SKM-1 treated with dmso at 0.1 percent for 144 hours (cell line): Measurements from ENCODE around the gene THEM4.

Source experiments
- DNase-seq: peaks from one replicate; lab custom pipeline; 2025; ENCODE audit not compliant: unreplicated experiment; lab: John Stamatoyannopoulos, UW

Gene THEM4

GRCh38 chr1:151839082-151839412 is 70.3 kb downstream of the THEM4 start:
- DNase-seq: no peak

- DNase-seq: no peak
These were observed 70.9 kb downstream of the THEM4 start for GRCh38 chr1:151838222-151839081.

GRCh38 chr1:151837884-151838221 is 71.5 kb downstream of the THEM4 start:
- DNase-seq: no peak

- DNase-seq: no peak
These were observed 72.1 kb downstream of the THEM4 start for GRCh38 chr1:151837197-151837596.

- no peak for DNase-seq
These were observed 73.7 kb downstream of the THEM4 start for GRCh38 chr1:151835596-151835995.

- no peak for DNase-seq
These were observed 75.1 kb downstream of the THEM4 start for GRCh38 chr1:151834239-151834638.

GRCh38 chr1:151833172-151833900 is 76.0 kb downstream of the THEM4 start:
- DNase-seq: no peak

- DNase-seq: no peak
These were observed 76.9 kb downstream of the THEM4 start for GRCh38 chr1:151832318-151832980.

GRCh38 chr1:151831605-151832004 is 77.7 kb downstream of the THEM4 start, which contains the start of gene RORC:
Gene RORC (minus strand): TSS chr1:151831802. CDS start chr1:151831764, 38 bp downstream.
- no peak for DNase-seq

- DNase-seq: no peak
These were observed 78.1 kb downstream of the THEM4 start for GRCh38 chr1:151831256-151831591.

GRCh38 chr1:151830055-151830454 is 79.3 kb downstream of the THEM4 start:
- no peak for DNase-seq

- DNase-seq: no peak
These were observed 79.8 kb downstream of the THEM4 start for GRCh38 chr1:151829352-151830046.

- no peak for DNase-seq
These were observed 80.4 kb downstream of the THEM4 start for GRCh38 chr1:151828921-151829320.

GRCh38 chr1:151827853-151828252 is 81.5 kb downstream of the THEM4 start:
- DNase-seq: no peak

GRCh38 chr1:151825751-151826660 is 83.3 kb downstream of the THEM4 start:
- no peak for DNase-seq

GRCh38 chr1:151825204-151825603 is 84.1 kb downstream of the THEM4 start:
- DNase-seq: no peak
